ENCODE measurements around the gene NCS1. TPM values are rescaled to one million over a fixed set of nuclear protein-coding genes. Genes with fewer than 3 reads are reported as not detected.

The NCS1 gene
- total RNA-seq, 1 donor from 2014 or later = 50.0 TPM

DNA sequence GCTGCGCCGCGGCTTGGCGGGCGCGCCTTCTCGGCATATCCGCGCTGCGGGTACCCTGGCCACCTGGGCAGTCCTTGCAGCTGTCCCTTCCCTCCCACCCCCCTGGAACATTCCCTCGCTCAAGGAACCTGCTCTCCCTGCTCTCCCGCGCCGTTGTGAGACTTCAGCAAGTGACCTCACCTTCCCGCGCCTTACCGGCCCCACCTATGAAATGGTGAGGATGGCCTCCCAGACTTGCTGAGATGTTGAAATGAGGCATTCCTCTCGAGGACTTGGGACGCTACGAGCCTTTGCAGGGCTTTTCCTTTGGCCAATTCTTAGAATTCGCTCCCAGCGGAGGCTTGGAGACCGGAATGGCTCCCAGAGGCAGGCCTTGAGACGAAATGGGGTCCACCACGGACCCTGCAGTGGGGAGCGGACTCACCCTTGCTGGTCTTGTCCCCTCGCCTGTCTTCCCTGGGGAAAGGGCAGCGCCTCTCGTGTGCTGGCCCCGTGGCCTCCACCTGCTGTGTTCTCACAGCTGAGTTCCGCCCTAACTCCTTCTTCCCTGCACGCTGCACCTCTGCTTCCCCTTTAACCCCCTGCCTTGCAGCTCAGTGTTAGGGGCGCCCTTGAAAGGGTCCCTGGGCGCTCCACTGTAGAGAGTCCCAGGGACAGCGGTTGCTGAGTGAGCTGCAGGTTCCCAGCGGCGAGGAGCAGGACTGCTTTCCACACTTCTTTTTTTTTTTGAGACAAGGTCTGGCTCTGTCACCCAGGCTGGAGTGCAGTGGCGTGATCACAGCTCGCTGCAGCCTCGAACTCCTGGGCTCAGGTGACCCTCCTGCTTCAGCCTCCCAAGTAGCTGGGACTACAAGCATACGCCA, 94.3 kb downstream of the NCS1 start:
- no peak for TF ChIP-seq CTCF (IDR thresholded peaks at IDR 0.05)
- Mint-ChIP-seq H3K4me3 (ENCODE audit: unreplicated experiment) (peak overlapping the region; percentile 40), H3K27ac (ENCODE audit: unreplicated experiment) (no peak overlapping the region), H3K36me3 (ENCODE audit: low read depth) (no peaks in the 10 kb centered on the region), H3K9me3 (ENCODE audit: low read depth) (no peaks in the 10 kb centered on the region), H3K4me1 (ENCODE audit: low read depth) (peaks cover 4% of the 10 kb centered on the region), H3K27me3 (ENCODE audit: low read depth) (peaks cover 77% of the 10 kb centered on the region)
- DNase-seq (ENCODE audit: low spot score) = peak; percentile 78

DNA sequence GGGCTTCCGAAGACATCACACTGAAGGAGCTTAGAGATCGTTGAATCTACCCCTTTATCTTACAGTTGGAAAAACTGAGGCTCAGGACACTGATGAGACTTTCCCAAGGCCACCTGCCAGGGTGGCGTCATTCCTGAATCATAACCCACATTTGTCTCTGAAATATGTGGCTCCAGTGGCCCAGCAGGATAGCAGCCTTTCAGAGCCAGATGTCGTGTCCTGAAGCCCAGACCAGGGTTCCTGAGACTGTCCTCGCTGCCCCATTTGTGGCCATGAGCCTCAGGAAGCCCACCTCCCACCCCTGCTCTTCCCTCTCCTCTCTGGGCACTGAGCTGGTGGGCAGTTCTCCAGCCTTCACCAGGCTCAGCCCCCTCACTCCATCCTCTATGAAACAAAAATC, 95.7 kb downstream of the NCS1 start:
- no peak for TF ChIP-seq CTCF (IDR thresholded peaks at IDR 0.05)

DNA sequence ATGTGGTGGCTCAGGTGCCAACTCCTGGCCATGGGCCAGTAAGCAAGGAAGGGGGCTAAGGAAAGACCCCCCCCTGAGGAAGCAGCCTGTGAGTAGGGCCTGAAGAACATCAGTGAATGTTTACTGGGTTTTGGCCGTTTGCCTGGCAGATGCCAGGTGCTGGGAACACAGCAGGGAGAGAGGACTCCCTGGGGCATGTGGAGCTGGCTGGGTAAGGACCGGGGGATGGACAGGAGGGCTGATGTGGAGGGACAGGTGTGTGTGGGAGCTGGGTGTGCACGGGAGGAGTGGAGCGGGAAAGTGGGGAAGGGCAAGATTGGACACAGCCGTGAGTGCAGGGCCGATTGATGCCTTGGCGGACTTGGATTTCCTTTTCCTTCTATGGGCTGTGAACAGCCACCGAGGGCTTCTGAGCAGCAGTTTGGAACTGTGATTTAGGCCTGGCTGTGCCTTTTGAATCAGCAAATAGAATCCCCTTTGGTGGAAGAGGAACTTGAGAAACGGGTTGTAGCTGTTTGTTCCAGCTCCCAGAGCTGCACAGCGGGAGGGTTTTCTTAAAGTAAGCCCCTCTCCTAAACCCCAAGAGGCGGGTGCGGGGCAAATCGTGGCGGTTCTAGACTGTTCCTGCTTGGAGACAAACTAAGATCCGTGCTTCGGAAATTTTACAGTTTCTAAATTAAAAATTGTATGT, 96.5 kb downstream of the NCS1 start:
- Mint-ChIP-seq H3K4me3 (ENCODE audit: unreplicated experiment) (no peak overlapping the region), H3K27me3 (ENCODE audit: low read depth) (peaks cover 64% of the 10 kb centered on the region), H3K9me3 (ENCODE audit: low read depth) (no peaks in the 10 kb centered on the region), H3K27ac (ENCODE audit: unreplicated experiment) (no peak overlapping the region), H3K4me1 (ENCODE audit: low read depth) (peaks cover 4% of the 10 kb centered on the region), H3K36me3 (ENCODE audit: low read depth) (no peaks in the 10 kb centered on the region)
- peak; percentile 53 for DNase-seq (ENCODE audit: low spot score)
- TF ChIP-seq CTCF (IDR thresholded peaks at IDR 0.05) = no peak

More for the DNA sequence above, 95.7 kb downstream of the NCS1 start:
- Mint-ChIP-seq H3K36me3 (ENCODE audit: low read depth) (no peaks in the 10 kb centered on the region), H3K27ac (ENCODE audit: unreplicated experiment) (no peak overlapping the region), H3K4me1 (ENCODE audit: low read depth) (peaks cover 4% of the 10 kb centered on the region), H3K27me3 (ENCODE audit: low read depth) (peaks cover 70% of the 10 kb centered on the region), H3K9me3 (ENCODE audit: low read depth) (no peaks in the 10 kb centered on the region), H3K4me3 (ENCODE audit: unreplicated experiment) (no peak overlapping the region)
- DNase-seq (ENCODE audit: low spot score) = peak; percentile 21

GRCh38 chr9:130271473-130271872, 99.3 kb downstream of the NCS1 start:
- Mint-ChIP-seq H3K36me3 (ENCODE audit: low read depth) (no peaks in the 10 kb centered on the region), H3K4me1 (ENCODE audit: low read depth) (no peaks in the 10 kb centered on the region), H3K4me3 (ENCODE audit: unreplicated experiment) (no peak overlapping the region), H3K27ac (ENCODE audit: unreplicated experiment) (no peak overlapping the region), H3K9me3 (ENCODE audit: low read depth) (no peaks in the 10 kb centered on the region), H3K27me3 (ENCODE audit: low read depth) (peaks cover 48% of the 10 kb centered on the region)
- TF ChIP-seq CTCF (IDR thresholded peaks at IDR 0.05) = no peak
- DNase-seq (ENCODE audit: low spot score) = no peak

- Mint-ChIP-seq H3K27ac (ENCODE audit: unreplicated experiment) (no peak overlapping the region), H3K9me3 (ENCODE audit: low read depth) (no peaks in the 10 kb centered on the region), H3K27me3 (ENCODE audit: low read depth) (peaks cover 22% of the 10 kb centered on the region), H3K36me3 (ENCODE audit: low read depth) (no peaks in the 10 kb centered on the region), H3K4me3 (ENCODE audit: unreplicated experiment) (no peak overlapping the region), H3K4me1 (ENCODE audit: low read depth) (no peaks in the 10 kb centered on the region)
- TF ChIP-seq CTCF (IDR thresholded peaks at IDR 0.05) = no peak
- no peak for DNase-seq (ENCODE audit: low spot score)
Observed at GRCh38 chr9:130275156-130275555, 103.0 kb downstream of the NCS1 start.
